Measurements from ENCODE around the gene TAMM41. TPM values are rescaled to one million over a fixed set of nuclear protein-coding genes. Genes with fewer than 3 reads are reported as not detected.
A peak's percentile ranks its signal among the peaks of the same experiment; 100 is the strongest.
"Not testable (repeated sequence)": the region's sequence is repeated elsewhere in the genome, so short reads cannot be mapped to it uniquely, and the experiment has no call there.

Gene TAMM41, protein sequence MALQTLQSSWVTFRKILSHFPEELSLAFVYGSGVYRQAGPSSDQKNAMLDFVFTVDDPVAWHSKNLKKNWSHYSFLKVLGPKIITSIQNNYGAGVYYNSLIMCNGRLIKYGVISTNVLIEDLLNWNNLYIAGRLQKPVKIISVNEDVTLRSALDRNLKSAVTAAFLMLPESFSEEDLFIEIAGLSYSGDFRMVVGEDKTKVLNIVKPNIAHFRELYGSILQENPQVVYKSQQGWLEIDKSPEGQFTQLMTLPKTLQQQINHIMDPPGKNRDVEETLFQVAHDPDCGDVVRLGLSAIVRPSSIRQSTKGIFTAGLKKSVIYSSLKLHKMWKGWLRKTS
- total RNA-seq, result 10 to 100 TPM in 1 of 4 donors, 1 to 10 TPM in 3; 7.0 to 17.5 (median 9.5) TPM

DNA sequence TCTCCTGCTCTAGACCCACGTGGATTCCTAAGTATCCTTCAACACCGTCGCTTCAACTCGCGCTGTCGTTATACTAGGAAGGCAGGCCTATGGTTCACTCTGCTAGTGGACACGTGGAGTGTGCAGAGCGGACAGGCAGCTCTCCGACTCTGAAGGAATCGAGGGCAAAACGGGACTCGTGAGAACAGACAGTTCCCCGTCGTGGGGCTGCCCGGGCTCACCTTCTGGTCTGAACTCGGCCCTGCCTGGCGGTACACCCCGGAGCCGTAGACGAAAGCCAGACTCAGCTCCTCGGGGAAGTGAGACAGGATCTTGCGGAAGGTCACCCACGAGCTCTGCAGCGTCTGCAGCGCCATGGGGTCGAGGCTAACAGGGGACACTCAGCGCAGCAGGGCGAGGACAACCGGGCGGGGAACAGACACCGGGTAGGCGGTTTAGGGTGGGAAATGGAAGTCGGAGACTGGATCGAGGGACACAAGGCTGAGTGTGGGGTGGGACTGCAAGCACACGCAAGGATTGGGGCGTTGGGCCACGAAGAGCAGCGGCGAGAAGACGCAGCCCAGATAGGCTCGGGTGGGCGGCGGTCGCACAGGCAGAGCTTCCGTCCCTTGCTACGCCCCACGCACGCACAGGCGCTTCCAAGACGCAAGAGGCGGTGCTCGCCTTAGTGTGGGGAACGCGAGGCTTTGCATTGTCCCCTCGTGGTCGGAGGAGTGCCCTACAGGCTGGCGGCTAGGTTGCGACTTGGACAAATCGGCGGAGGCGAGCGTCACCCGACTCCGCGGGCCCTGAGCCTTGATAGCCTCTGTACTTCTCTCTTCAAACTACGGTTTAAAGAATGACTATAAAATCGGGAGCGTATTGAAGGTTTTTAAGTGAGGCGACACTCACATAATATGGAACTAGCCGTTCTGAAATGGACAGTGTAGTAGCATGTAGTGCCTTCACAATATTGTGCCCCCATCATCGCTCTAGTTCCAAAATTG, at the start of gene TAMM41:
TAMM41 (minus strand) TSS at position 605 of the 986 bp plus-strand sequence; CDS start at position 356, 249 bp downstream.
- H3K27me3 ChIP-seq, result no peaks in the 10 kb centered on the region
- peak within 1 kb of the TSS; percentile 64 to 99 (median 77) for H3K4me3 ChIP-seq
- H3K36me3 ChIP-seq, result peaks cover 8 to 25% (median 9%) of the 10 kb centered on the region in 3 donors
- peaks cover 5 to 29% (median 20%) of the 10 kb centered on the region in 3 donors for H3K4me1 ChIP-seq
- no peaks in the 10 kb centered on the region for H3K9me3 ChIP-seq
- 2% methylated on average over 43 to 56 of the region's 71 CpGs for WGBS, 2 donors
- peak; percentile 63 for DNase-seq
- intact Hi-C loops (cut with DNase I), result no loop called here
- peak within 1 kb of the TSS; percentile 87 to 94 (median 88) for H3K27ac ChIP-seq
- TF ChIP-seq, protein P1, sequence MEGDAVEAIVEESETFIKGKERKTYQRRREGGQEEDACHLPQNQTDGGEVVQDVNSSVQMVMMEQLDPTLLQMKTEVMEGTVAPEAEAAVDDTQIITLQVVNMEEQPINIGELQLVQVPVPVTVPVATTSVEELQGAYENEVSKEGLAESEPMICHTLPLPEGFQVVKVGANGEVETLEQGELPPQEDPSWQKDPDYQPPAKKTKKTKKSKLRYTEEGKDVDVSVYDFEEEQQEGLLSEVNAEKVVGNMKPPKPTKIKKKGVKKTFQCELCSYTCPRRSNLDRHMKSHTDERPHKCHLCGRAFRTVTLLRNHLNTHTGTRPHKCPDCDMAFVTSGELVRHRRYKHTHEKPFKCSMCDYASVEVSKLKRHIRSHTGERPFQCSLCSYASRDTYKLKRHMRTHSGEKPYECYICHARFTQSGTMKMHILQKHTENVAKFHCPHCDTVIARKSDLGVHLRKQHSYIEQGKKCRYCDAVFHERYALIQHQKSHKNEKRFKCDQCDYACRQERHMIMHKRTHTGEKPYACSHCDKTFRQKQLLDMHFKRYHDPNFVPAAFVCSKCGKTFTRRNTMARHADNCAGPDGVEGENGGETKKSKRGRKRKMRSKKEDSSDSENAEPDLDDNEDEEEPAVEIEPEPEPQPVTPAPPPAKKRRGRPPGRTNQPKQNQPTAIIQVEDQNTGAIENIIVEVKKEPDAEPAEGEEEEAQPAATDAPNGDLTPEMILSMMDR (IDR thresholded peaks at IDR 0.05), result peak; percentile 71 to 93 (median 84)
- TF ChIP-seq POLR2A (IDR thresholded peaks at IDR 0.05), result peak in 3 of 4 donors; percentile 41 to 61 (median 61)

DNA sequence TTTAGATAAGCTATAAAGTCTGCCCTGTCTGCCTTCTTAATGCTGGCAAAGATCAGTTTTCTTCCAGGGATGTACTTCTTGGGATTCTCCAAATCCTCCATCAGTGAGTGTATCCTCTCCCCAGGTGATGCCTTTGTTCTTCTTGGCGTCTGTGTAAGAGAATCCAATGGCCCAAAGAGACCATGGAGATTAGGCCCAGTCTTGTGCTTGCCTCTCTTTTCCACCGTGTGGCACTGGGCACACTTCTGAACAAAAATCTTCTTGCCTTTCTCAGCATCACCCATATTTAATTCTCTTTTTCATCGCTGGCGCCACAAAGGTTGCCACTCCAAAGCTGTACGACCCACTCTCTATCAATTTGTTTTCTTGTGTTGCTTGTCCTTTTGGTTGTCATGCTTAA, 32.2 kb upstream of the TAMM41 start:
- Histone ChIP-seq H3K27me3 (peaks cover 0 to 14% (median 0%) of the 10 kb centered on the region in 4 donors), H3K4me1 (no peaks in the 10 kb centered on the region), H3K9me3 (no peaks in the 10 kb centered on the region), H3K27ac (no peak overlapping the region), H3K36me3 (no peaks in the 10 kb centered on the region), H3K4me3 (no peak overlapping the region)
- no peak for TF ChIP-seq POLR2A (IDR thresholded peaks at IDR 0.05)
- TF ChIP-seq, protein P1 (IDR thresholded peaks at IDR 0.05), result no peak
- intact Hi-C loops (cut with DNase I), result no loop called here
- 66 to 75% methylated on average over 5 of the region's 5 CpGs for WGBS, 2 donors
- no peak for DNase-seq

DNA sequence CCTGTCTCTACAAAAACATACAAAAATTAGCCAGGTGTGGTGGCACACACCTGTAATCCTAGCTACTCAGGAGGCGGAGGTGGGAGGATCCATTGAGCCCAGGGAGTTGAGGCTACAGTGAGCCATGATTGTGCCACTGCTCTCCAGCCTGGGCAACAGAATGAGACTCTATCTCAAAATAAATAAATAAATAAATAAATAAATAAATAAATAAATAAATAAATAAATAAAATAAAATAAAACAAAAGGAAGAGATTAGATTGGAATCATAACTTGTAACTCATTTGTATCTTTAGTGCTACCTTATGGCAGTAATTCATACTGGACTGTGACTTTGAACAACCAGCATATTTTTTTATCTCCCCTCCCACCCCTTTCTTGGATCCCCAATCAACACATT, 28.0 kb upstream of the TAMM41 start:
- H3K4me1 ChIP-seq; H3K9me3 ChIP-seq; DNase-seq; H3K36me3 ChIP-seq; H3K4me3 ChIP-seq; H3K27ac ChIP-seq; H3K27me3 ChIP-seq; intact Hi-C loops (cut with DNase I): not testable (repeated sequence)
- 67 to 100% methylated on average over 1 of the region's 1 CpG for WGBS, 2 donors

- H3K36me3 ChIP-seq; H3K27me3 ChIP-seq; DNase-seq; H3K9me3 ChIP-seq; H3K4me1 ChIP-seq; H3K4me3 ChIP-seq; intact Hi-C loops (cut with DNase I); H3K27ac ChIP-seq: not testable (repeated sequence)
- 36 to 53% methylated on average over 1 of the region's 1 CpG for WGBS, 2 donors
Measured at GRCh38 chr3:11863739-11864138, 17.1 kb upstream of the TAMM41 start.

DNA sequence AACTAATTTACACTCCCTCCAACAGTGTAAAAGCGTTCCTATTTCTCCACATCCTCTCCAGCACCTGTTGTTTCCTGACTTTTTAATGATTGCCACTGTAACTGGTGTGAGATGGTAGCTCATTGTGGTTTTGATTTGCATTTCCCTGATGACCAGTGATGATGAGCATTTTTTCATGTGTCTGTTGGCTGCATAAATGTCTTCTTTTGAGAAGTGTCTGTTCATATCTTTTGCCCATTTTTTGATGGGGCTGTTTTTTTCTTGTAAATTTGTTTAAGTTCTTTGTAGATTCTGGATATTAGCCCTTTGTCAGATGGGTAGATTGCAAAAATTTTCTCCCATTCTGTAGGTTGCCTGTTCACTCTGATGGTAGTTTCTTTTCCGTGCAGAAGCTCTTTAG, 15.9 kb upstream of the TAMM41 start:
- 81 to 86% methylated on average over 2 of the region's 2 CpGs for WGBS, 2 donors
- H3K9me3 ChIP-seq; intact Hi-C loops (cut with DNase I); DNase-seq; H3K36me3 ChIP-seq; H3K27ac ChIP-seq; H3K4me3 ChIP-seq; H3K4me1 ChIP-seq; H3K27me3 ChIP-seq: not testable (repeated sequence)

DNA sequence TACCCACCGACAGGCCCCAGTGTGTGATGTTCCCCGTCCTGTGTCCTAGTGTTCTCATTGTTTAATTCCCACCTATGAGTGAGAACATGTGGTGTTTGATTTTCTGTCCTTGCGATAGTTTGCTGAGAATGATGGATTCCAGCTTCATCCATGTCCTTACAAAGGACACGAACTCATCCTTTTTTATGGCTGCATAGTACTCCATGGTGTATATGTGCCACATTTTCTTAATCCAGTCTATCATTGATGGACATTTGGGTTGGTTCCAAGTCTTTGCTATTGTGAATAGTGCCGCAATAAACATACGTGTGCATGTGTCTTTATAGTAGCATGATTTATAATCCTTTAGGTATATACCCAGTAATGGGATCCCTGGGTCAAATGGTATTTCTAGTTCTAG, 15.5 kb upstream of the TAMM41 start:
- H3K4me3 ChIP-seq; H3K36me3 ChIP-seq; H3K27me3 ChIP-seq; DNase-seq; H3K9me3 ChIP-seq; H3K27ac ChIP-seq; H3K4me1 ChIP-seq; intact Hi-C loops (cut with DNase I): not testable (repeated sequence)
- WGBS, 2 donors, result 89 to 94% methylated on average over 4 to 6 of the region's 6 CpGs

- intact Hi-C loops (cut with DNase I); DNase-seq; H3K4me1 ChIP-seq; H3K36me3 ChIP-seq; H3K4me3 ChIP-seq; H3K9me3 ChIP-seq; H3K27me3 ChIP-seq; H3K27ac ChIP-seq: not testable (repeated sequence)
- WGBS, 2 donors, result 24 to 36% methylated on average over 1 of the region's 1 CpG
Measured at GRCh38 chr3:11860213-11860612, 13.5 kb upstream of the TAMM41 start.

Data from esophagus squamous epithelium (tissue), 5 donors.